Testis (tissue), 2 donors: ENCODE measurements around the gene PAK6.

ENCODE experiments used
- CTCF ChIP-seq, 3 experiments: fragments of 450-650 bp in 2 of 3; fragments of 200-600 bp in 1 of 3; sonication (generic) in 1 of 3; IDR thresholded peaks; one replicate each; pipeline ENCODE4 v1.5.1; 2016 to 2019; ENCODE audit warnings: antibody characterized with exemption in 3 of 3, mild to moderate bottlenecking in 2 of 3, moderate library complexity in 1 of 3
- POLR2A ChIP-seq: fragments of 450-650 bp; IDR thresholded peaks from one replicate; pipeline ENCODE4 v1.6.1; 2017; ENCODE audit warnings: antibody characterized with exemption, mild to moderate bottlenecking, moderate library complexity

DNA sequence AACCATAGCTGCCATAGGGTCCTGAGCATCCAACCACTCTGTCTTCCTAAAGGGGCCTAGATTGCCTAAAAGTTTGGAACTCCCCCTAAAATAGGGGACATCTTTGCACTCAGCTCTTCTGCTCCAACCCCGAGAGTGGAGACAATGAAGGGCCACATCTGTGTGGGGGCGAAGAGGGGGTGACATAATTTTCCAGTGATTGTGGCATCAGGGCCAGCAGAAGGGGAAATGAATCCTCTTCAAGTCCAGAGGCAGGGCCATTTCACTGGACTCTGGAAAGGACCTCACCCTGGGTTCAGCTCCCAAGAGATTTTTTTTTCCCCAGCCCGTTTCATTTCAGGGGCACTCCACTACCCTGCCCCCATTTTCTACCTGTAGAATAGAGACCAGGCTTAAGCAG is 48.6 kb downstream of the PAK6 start:
- TF ChIP-seq POLR2A (no peak), CTCF (IDR thresholded peaks at IDR 0.05) (no peak)
